IMR-90 (cell line): ENCODE measurements around the gene TGM1.

ENCODE experiments used
- MAFK ChIP-seq: IDR thresholded peaks from 2 replicates; pipeline ENCODE4 v1.6.1; 2012; ENCODE audit warnings: low read depth, low read length, improper control_type of control experiment
- MXI1 ChIP-seq: IDR thresholded peaks from 2 replicates; pipeline ENCODE4 v1.6.1; 2012; ENCODE audit warnings: low read depth, mild to moderate bottlenecking, low read length, moderate library complexity, borderline replicate concordance
- NFE2L2 ChIP-seq: fragments of 150-350 bp; IDR thresholded peaks from 2 replicates; pipeline ENCODE4 v1.6.1; 2016; ENCODE audit warnings: low read depth, mild to moderate bottlenecking, low read length
- POLR2A ChIP-seq: IDR thresholded peaks from 2 replicates; pipeline ENCODE4 v1.6.1; 2012; ENCODE audit warnings: mild to moderate bottlenecking, low read depth, low read length
- RAD21 ChIP-seq: IDR thresholded peaks from 2 replicates; pipeline ENCODE4 v1.6.1; 2012; ENCODE audit warnings: low read length, improper control_type of control experiment
- RFX5 ChIP-seq: IDR thresholded peaks from 2 replicates; pipeline ENCODE4 v1.8.0; 2012; ENCODE audit warnings: low read depth, mild to moderate bottlenecking, low read length, moderate library complexity
- TF ChIP-seq, protein P1 (sequence below): conservative IDR thresholded peaks from 2 replicates; pipeline ENCODE4 v1.5.1; 2012; ENCODE audit warnings: mild to moderate bottlenecking, low read depth, low read length, improper control_type of control experiment

DNA sequence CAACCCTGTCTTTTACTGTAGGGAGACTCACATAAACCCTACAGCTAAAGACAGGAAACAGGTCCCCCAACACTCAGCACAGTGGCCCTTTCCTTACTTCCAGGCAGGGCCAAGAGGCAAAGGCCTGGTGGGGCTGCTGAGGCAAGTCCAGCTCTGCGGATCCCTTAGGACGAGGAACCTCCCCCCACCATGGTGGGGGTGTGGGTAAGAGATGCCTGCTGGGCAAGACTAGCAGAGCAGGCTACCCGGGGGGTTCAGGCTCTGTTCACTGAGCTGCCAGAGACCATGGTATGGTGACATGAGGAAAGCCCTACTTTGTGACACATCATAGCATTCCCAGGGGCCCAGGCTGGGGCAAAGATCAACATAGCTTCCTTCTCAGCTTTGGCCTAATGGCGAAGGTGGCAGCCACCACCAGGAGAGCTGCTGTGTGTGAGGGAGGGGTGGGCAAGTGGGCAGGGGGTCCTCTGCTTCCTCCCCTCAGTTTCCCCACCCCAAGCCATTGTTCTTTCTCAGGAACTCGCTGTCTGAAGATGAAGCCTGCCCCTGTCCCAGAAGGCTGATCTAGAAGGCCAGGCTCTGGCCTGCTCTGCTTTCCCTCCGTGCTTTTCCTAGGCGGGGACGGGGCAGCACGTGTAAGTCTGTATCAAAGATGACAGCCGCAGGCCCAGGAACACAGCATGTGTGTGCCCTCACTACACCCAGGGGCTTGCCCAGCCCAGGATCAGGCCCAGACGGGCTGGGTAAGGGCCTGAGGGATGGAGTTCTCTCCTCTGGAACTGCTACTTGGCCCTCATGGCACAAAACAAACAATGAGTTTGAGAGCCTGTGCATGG, 10.5 kb downstream of the TGM1 start:
- TF ChIP-seq, protein P1, sequence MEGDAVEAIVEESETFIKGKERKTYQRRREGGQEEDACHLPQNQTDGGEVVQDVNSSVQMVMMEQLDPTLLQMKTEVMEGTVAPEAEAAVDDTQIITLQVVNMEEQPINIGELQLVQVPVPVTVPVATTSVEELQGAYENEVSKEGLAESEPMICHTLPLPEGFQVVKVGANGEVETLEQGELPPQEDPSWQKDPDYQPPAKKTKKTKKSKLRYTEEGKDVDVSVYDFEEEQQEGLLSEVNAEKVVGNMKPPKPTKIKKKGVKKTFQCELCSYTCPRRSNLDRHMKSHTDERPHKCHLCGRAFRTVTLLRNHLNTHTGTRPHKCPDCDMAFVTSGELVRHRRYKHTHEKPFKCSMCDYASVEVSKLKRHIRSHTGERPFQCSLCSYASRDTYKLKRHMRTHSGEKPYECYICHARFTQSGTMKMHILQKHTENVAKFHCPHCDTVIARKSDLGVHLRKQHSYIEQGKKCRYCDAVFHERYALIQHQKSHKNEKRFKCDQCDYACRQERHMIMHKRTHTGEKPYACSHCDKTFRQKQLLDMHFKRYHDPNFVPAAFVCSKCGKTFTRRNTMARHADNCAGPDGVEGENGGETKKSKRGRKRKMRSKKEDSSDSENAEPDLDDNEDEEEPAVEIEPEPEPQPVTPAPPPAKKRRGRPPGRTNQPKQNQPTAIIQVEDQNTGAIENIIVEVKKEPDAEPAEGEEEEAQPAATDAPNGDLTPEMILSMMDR, result no peak
- TF ChIP-seq POLR2A (no peak), MAFK (no peak), RAD21 (no peak), NFE2L2 (no peak), RFX5 (no peak), MXI1 (no peak)
